GM06990 (cell line): ENCODE results near the gene ANAPC16.
"Not testable (repeated sequence)": the region's sequence is repeated elsewhere in the genome, so short reads cannot be mapped to it uniquely, and the experiment has no call there.

Source experiments
- DNase-seq: peaks from one replicate; pipeline ENCODE4 v3.0.0-alpha.2; 2011; ENCODE audit not compliant: insufficient read length; ENCODE audit errors: extremely low read depth
- H3K27me3 ChIP-seq: replicated peaks from 2 replicates; pipeline ENCODE4 v1.6.0; 2011; ENCODE audit warnings: low read length; ENCODE audit not compliant: control insufficient read depth, insufficient read depth
- H3K36me3 ChIP-seq: 2 replicates; pipeline ENCODE4 v1.5.1; 2011; ENCODE audit warnings: low read length; ENCODE audit not compliant: control insufficient read depth, insufficient read depth
- H3K4me3 ChIP-seq: replicated peaks from 2 replicates; pipeline ENCODE4 v1.5.1; 2011; ENCODE audit warnings: low read depth, mild to moderate bottlenecking, control low read depth, low read length
- TF ChIP-seq, protein P1 (sequence below): IDR thresholded peaks from 2 replicates; pipeline ENCODE4 v1.5.1; 2011; ENCODE audit warnings: low read length, control low read depth, mild to moderate bottlenecking, inconsistent platforms; ENCODE audit not compliant: insufficient read depth, poor library complexity, severe bottlenecking

ANAPC16 gene

DNA sequence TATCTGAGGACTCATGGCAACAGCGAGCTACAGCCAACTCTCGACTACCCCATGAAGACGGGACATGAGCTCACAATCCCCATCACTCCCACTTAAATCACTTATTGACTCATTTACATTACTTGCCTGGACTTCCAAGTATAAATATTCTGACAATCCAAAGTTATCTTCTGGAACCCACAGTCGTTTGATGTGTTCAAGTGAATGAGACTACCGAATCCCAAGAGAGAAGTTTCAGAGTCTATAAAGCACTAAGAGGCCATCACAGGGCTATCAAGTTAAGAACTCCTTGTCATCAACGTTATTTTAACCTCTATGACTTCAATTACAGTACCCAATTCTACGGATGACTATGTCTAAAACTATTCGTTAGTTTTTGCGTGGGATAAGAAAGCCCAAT, 11.5 kb upstream of the ANAPC16 start:
- TF ChIP-seq, protein P1, sequence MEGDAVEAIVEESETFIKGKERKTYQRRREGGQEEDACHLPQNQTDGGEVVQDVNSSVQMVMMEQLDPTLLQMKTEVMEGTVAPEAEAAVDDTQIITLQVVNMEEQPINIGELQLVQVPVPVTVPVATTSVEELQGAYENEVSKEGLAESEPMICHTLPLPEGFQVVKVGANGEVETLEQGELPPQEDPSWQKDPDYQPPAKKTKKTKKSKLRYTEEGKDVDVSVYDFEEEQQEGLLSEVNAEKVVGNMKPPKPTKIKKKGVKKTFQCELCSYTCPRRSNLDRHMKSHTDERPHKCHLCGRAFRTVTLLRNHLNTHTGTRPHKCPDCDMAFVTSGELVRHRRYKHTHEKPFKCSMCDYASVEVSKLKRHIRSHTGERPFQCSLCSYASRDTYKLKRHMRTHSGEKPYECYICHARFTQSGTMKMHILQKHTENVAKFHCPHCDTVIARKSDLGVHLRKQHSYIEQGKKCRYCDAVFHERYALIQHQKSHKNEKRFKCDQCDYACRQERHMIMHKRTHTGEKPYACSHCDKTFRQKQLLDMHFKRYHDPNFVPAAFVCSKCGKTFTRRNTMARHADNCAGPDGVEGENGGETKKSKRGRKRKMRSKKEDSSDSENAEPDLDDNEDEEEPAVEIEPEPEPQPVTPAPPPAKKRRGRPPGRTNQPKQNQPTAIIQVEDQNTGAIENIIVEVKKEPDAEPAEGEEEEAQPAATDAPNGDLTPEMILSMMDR = no peak
- no peak for DNase-seq
- Histone ChIP-seq H3K36me3 (peaks cover 8% of the 10 kb centered on the region), H3K4me3 (no peak overlapping the region), H3K27me3 (no peaks in the 10 kb centered on the region)

DNA sequence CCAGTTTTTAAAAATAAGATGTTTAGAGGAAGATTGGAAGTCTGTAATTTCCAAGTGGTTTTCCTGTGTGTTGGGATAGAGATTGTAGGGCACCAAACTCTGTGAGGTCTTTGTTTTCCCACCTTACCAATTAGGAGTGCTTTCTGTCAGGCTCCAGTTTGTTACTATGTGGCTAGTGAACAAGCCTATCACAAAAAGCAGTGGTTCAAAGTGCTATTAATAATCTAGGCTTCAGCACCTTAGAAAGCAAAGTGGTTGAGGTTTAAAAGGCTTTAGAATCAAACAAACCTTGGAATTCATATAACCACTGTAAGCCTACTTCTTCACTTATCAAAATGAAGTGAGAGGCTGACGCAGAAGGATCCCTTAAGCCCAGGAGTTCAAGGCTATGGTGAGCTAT, 11.1 kb upstream of the ANAPC16 start:
- no peak for DNase-seq
- TF ChIP-seq, protein P1 = no peak
- Histone ChIP-seq H3K36me3 (peaks cover 8% of the 10 kb centered on the region), H3K27me3 (no peaks in the 10 kb centered on the region), H3K4me3 (no peak overlapping the region)

DNA sequence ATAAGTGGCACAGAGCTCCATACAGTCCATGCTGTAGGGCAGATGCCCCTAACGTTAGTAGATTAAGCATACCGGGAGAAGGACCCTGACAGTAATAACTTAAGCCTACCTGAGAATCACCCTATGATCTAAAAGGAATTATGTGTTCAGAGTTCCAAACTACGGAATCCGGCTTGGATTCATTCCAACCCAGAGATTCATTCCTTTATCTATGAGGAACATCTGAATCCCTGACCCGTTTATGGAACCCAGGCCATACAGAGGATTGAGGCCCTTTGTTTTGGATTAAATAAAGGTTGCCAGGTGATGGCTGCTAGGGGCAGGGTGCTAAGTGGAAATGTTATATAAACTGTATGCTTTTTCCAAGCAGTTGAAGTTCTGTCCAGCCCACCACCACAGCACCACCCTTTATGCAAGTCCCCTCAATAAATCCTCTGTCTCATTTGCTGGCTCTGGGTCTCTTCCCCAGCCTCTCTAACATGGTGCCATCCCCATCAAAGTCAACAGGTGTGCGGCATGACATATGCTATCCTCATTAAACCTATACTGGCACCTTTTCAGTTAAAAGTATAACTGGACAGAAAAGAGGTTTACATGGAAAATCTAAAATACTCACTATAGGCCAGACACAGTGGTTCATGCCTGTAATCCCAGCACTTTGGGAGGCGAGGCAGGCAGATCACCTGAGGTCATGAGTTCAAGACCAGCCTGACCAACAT, 9.1 kb upstream of the ANAPC16 start:
- TF ChIP-seq, protein P1 = no peak
- Histone ChIP-seq H3K36me3 (peaks cover 11% of the 10 kb centered on the region), H3K4me3 (no peak overlapping the region), H3K27me3 (no peaks in the 10 kb centered on the region)
- DNase-seq = no peak

DNA sequence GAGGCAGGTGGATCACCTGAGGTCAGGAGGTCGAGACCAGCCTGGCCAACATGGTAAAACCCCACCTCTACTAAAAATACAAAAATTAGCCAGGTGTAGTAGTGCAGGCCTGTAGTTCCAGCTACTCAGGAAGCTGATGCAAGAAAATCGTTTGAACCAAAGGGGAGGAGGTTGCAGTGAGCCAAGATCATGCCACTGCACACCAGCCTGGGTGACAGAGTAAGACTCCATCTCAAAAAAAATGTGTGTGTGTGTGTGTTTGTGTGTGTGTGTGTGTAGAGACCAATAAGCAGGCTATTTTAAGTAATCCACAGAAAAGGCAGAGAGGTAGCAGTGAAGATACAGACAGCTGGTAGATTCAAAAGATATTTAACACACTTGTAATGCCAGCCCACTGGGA, 7.3 kb upstream of the ANAPC16 start:
- not testable (repeated sequence) for DNase-seq, H3K4me3 ChIP-seq, H3K36me3 ChIP-seq, H3K27me3 ChIP-seq

DNA sequence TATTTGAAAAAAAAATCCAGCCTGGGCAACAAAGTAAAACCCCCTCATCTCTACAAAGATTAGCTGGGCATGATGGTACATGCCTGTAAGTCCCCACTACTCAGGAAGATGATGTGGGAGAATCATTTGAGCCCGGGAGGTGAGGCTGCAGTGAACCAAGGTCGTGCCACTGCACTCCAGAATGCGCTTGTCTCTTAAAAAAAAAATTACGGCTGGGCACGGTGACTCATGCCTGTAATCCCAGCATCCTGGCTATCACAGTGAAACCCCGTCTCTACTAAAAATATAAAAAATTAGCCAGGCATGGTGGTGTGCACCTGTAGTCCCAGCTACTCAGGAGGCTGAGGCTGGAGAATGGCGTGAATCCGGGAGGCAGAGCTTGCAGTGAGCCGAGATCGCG, 4.4 kb upstream of the ANAPC16 start:
- not testable (repeated sequence) for DNase-seq, H3K4me3 ChIP-seq, H3K36me3 ChIP-seq, H3K27me3 ChIP-seq

DNA sequence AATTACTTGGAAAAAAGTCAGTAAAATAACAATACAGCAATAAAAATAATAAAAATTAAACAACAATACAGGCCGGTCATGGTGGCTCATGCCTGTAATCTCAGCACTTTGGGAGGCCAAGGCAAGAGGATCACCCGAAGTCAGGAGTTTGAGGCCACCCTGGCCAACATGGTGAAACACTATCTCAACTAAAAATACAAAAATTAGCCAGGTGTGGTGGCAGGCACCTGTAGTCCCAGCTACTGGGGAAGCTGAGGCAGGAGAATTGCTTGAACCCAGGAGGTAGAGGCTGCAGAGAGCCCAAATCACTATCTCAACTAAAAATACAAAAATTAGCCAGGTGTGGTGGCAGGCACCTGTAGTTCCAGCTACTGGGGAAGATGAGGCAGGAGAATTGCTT, 4.0 kb upstream of the ANAPC16 start:
- H3K27me3 ChIP-seq, H3K4me3 ChIP-seq, H3K36me3 ChIP-seq, DNase-seq: not testable (repeated sequence)

DNA sequence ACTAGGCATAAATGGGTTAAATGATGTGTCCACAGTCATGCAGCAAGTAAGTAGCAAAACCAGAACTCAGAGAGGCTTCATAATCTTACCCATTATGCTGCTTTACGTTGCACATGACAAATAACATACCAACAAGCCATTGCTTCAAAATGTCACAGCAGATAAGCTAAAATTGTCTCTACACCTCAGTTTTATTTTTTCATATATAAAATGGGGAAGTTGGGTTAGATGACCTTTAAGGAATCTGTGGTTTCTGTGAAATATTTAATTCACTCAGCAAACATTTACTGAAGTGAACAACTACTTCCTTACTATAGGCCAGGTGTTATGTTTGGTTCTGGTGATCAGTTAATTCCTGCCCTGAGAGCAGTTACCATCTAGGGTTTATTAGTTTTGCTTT, 2.5 kb downstream of the ANAPC16 start:
- H3K36me3 ChIP-seq = peaks cover 2% of the 10 kb centered on the region

More for the DNA sequence above, 2.5 kb downstream of the ANAPC16 start:
- TF ChIP-seq, protein P1 = no peak
- peak; percentile 61 for DNase-seq
- Histone ChIP-seq H3K4me3 (peak overlapping the region; percentile 43), H3K27me3 (no peaks in the 10 kb centered on the region)
